Esophagus squamous epithelium (tissue), 4 donors: Measurements from ENCODE around the gene GNL2.
"Not testable (repeated sequence)": the region's sequence is repeated elsewhere in the genome, so short reads cannot be mapped to it uniquely, and the experiment has no call there.

ENCODE experiments used
- CTCF ChIP-seq, 6 experiments: fragments of 450-650 bp in 4 of 6; fragments of 200-600 bp in 2 of 6; sonication (generic) in 2 of 6; IDR thresholded peaks; one replicate each; pipeline ENCODE4 v1.5.1; 2016 to 2019; ENCODE audit warnings: antibody characterized with exemption in 6 of 6, mild to moderate bottlenecking in 4 of 6, moderate library complexity in 4 of 6
- POLR2A ChIP-seq, 4 donors: fragments of 450-650 bp; IDR thresholded peaks; one replicate each; pipeline ENCODE4 v1.6.1; 2017; ENCODE audit warnings: antibody characterized with exemption in 4 of 4, mild to moderate bottlenecking in 4 of 4, moderate library complexity in 3 of 4

- not testable (repeated sequence) for TF ChIP-seq POLR2A, CTCF (IDR thresholded peaks at IDR 0.05)
Measured at GRCh38 chr1:37529888-37530287, 65.8 kb downstream of the GNL2 start.
